Osteoblast (primary cell): ENCODE measurements around the gene OR13F1. TPM values are rescaled to one million over a fixed set of nuclear protein-coding genes. Genes with fewer than 3 reads are reported as not detected.

Experiments used
- DNase-seq: peaks from one replicate; pipeline ENCODE4 v3.0.0; 2011; ENCODE audit warnings: low spot score, mixed read lengths; ENCODE audit not compliant: insufficient read length; ENCODE audit errors: missing footprints
- H2AFZ ChIP-seq: 2 replicates; pipeline ENCODE4 v1.6.0; 2011; ENCODE audit warnings: mild to moderate bottlenecking, low read length
- H3K27ac ChIP-seq: 2 replicates; pipeline ENCODE4 v1.5.1; 2011; ENCODE audit warnings: mild to moderate bottlenecking, low read depth, low read length, moderate library complexity
- H3K27me3 ChIP-seq: 2 replicates; pipeline ENCODE4 v1.6.0; 2012; ENCODE audit warnings: mild to moderate bottlenecking, control low read depth, inconsistent platforms, low read length, moderate library complexity; ENCODE audit not compliant: insufficient read depth
- H3K36me3 ChIP-seq: 2 replicates; pipeline ENCODE4 v1.5.1; 2011; ENCODE audit warnings: mild to moderate bottlenecking, low read length, control low read depth, moderate library complexity; ENCODE audit not compliant: insufficient read depth
- H3K4me1 ChIP-seq: 2 replicates; pipeline ENCODE4 v1.5.1; 2011; ENCODE audit warnings: mild to moderate bottlenecking, low read length, control low read depth, moderate library complexity; ENCODE audit not compliant: insufficient read depth
- H3K4me2 ChIP-seq: 2 replicates; pipeline ENCODE4 v1.6.0; 2011; ENCODE audit warnings: mild to moderate bottlenecking, low read length; ENCODE audit not compliant: insufficient read depth
- H3K4me3 ChIP-seq: fragments of 200-600 bp; sonication (generic); 3 replicates; pipeline ENCODE4 v1.5.1; 2012; ENCODE audit warnings: mild to moderate bottlenecking, low read length, inconsistent platforms; ENCODE audit not compliant: insufficient read depth
- H3K79me2 ChIP-seq: 2 replicates; pipeline ENCODE4 v1.6.0; 2012; ENCODE audit warnings: mild to moderate bottlenecking, low read length, control low read depth, inconsistent platforms; ENCODE audit not compliant: insufficient read depth
- H3K9me3 ChIP-seq: 2 replicates; pipeline ENCODE4 v1.5.1; 2011; ENCODE audit warnings: low read depth, low read length, control low read depth
- H4K20me1 ChIP-seq: 2 replicates; pipeline ENCODE4 v1.6.0; 2012; ENCODE audit warnings: mild to moderate bottlenecking, low read length, control low read depth; ENCODE audit not compliant: insufficient read depth
- CTCF ChIP-seq: IDR thresholded peaks from 2 replicates; pipeline ENCODE4 v1.5.1; 2011; ENCODE audit warnings: mild to moderate bottlenecking, low read depth, low read length, moderate library complexity; ENCODE audit errors: extremely low read depth
- total RNA-seq: library from RNA; depleted of rRNA; stranded (reverse); fragments of >200 nt; gene quantifications from 2 replicates; pipeline ENCODE4 v1.2.3, GENCODE V29; 2012

The OR13F1 gene
- not detected in 2 replicates for total RNA-seq

DNA sequence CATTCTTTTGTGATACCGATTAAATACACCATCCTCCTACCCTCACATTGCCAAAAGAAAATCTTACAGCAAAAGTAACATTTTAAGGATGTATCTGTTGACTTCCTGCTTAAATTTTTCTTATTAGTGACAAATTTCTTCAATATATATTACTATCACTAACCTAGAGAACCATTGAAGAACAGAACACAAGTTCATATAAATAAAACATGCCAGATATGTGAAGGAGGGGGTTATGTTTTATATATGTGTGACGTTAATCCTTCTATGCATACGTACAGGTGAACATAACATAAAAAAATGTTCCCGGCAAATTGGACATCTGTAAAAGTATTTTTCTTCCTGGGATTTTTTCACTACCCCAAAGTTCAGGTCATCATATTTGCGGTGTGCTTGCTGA, at the start of gene OR13F1:
Gene OR13F1, plus strand, starts transcription at position 301 of the 400 bp plus-strand sequence. Its CDS starts 0 bp downstream, at position 301.
- Histone ChIP-seq H3K4me2 (no peak within 1 kb of the TSS), H3K4me3 (no peak within 1 kb of the TSS), H2AFZ (no peak within 1 kb of the TSS), H3K9me3 (no peaks in the 10 kb centered on the region), H3K36me3 (no peaks in the 10 kb centered on the region), H4K20me1 (no peaks in the 10 kb centered on the region), H3K79me2 (no peaks in the 10 kb centered on the region), H3K4me1 (no peaks in the 10 kb centered on the region), H3K27me3 (no peaks in the 10 kb centered on the region), H3K27ac (no peak within 1 kb of the TSS)
- no peak for TF ChIP-seq CTCF
- DNase-seq: no peak

DNA sequence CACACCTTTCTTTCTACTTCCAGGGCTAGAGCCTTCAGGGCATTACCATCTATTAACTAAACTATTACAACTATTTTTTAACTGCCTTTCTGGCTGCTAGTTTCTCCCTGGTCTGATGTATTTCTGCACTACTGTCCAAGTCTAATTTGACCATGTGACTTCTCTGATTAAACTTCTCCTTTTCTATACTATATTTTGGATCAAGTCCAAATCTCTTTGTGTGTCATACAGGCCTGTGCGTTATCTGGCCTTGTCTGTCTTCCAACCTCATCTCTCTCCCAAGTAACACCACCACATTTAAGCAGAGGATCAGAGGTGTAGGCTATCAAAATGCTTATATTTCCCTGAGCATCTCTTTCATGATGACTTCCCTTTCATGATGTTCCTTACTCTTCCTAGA, 47.2 kb upstream of the OR13F1 start:
- H3K79me2 ChIP-seq: no peaks in the 10 kb centered on the region
- no peaks in the 10 kb centered on the region for H4K20me1 ChIP-seq
- no peak for TF ChIP-seq CTCF
- no peak overlapping the region for H2AFZ ChIP-seq
- no peak overlapping the region for H3K4me3 ChIP-seq
- H3K27me3 ChIP-seq: no peaks in the 10 kb centered on the region
- no peak overlapping the region for H3K27ac ChIP-seq
- H3K9me3 ChIP-seq: no peaks in the 10 kb centered on the region
- H3K4me1 ChIP-seq: no peaks in the 10 kb centered on the region
- H3K4me2 ChIP-seq: no peak overlapping the region
- H3K36me3 ChIP-seq: no peaks in the 10 kb centered on the region
- no peak for DNase-seq

DNA sequence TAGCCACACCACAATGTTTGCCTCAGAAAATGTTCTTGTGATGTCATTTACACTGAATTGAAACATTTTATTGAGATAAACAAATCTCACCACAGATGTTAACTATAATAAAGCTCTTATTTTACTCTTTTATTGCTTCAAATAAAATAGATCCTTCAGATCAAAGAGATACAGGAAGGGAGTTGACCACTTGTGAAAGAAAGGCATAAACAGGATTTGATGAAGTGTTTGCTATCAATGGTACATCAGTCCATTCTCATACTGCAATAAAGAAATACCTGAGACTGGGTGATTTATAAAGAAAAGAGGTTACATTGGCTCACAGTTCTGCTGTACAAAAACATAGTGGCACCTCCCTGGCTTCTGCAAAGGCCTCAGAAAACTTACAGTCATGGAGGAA, 40.2 kb upstream of the OR13F1 start:
- Histone ChIP-seq H2AFZ (no peak overlapping the region), H3K4me1 (no peaks in the 10 kb centered on the region), H3K4me2 (no peak overlapping the region), H3K36me3 (no peaks in the 10 kb centered on the region), H3K79me2 (no peaks in the 10 kb centered on the region), H4K20me1 (no peaks in the 10 kb centered on the region), H3K4me3 (no peak overlapping the region), H3K27me3 (no peaks in the 10 kb centered on the region), H3K27ac (no peak overlapping the region), H3K9me3 (no peaks in the 10 kb centered on the region)
- no peak for TF ChIP-seq CTCF
- no peak for DNase-seq

- Histone ChIP-seq H4K20me1 (no peaks in the 10 kb centered on the region), H3K79me2 (no peaks in the 10 kb centered on the region), H3K4me3 (no peak overlapping the region), H3K27ac (no peak overlapping the region), H3K36me3 (no peaks in the 10 kb centered on the region), H3K4me2 (no peak overlapping the region), H3K9me3 (no peaks in the 10 kb centered on the region), H3K4me1 (no peaks in the 10 kb centered on the region), H3K27me3 (no peaks in the 10 kb centered on the region), H2AFZ (no peak overlapping the region)
- no peak for TF ChIP-seq CTCF
- DNase-seq: no peak
These were observed 35.8 kb upstream of the OR13F1 start for GRCh38 chr9:104468261-104468660.
